GM12878 (cell line): Measurements from ENCODE around the gene CCND2. TPM values are rescaled to one million over a fixed set of nuclear protein-coding genes. Genes with fewer than 3 reads are reported as not detected.
A peak's percentile ranks its signal among the peaks of the same experiment; 100 is the strongest.

Experiments used
- BACH1 ChIP-seq: fragments of 450-650 bp; IDR thresholded peaks from 2 replicates; pipeline ENCODE4 v1.6.1; 2017; ENCODE audit warnings: mild to moderate bottlenecking, borderline replicate concordance
- BRCA1 ChIP-seq: IDR thresholded peaks from 2 replicates; pipeline ENCODE4 v1.6.1; 2011; ENCODE audit warnings: low read depth, low read length, improper control_type of control experiment
- CBX5 ChIP-seq: sonication (generic); IDR thresholded peaks from 2 replicates; pipeline ENCODE4 v1.6.1; 2016; ENCODE audit warnings: low read depth, moderate library complexity, mild to moderate bottlenecking, inconsistent platforms
- CHD2 ChIP-seq: IDR thresholded peaks from 2 replicates; pipeline ENCODE4 v1.6.1; 2011; ENCODE audit warnings: low read depth, low read length, improper control_type of control experiment, borderline replicate concordance
- DPF2 ChIP-seq: fragments of 450-650 bp; IDR thresholded peaks from 2 replicates; pipeline ENCODE4 v1.6.1; 2017; ENCODE audit warnings: mild to moderate bottlenecking
- HCFC1 ChIP-seq: fragments of 150-350 bp; IDR thresholded peaks from 2 replicates; pipeline ENCODE4 v1.6.1; 2014; ENCODE audit warnings: low read length
- KDM1A ChIP-seq: fragments of 200-600 bp; sonication (generic); IDR thresholded peaks from 2 replicates; pipeline ENCODE4 v1.6.1; 2016; ENCODE audit warnings: borderline replicate concordance
- MTA3 ChIP-seq: IDR thresholded peaks from 2 replicates; pipeline ENCODE4 v1.6.1; 2012; ENCODE audit warnings: low read length, inconsistent platforms, borderline replicate concordance
- MXI1 ChIP-seq: fragments of 150-350 bp; IDR thresholded peaks from 2 replicates; pipeline ENCODE4 v1.6.1; 2011; ENCODE audit warnings: low read depth, mild to moderate bottlenecking, inconsistent platforms, low read length, improper control_type of control experiment
- MYB ChIP-seq: fragments of 150-350 bp; IDR thresholded peaks from 2 replicates; pipeline ENCODE4 v1.6.1; 2014; ENCODE audit warnings: mild to moderate bottlenecking, low read depth, low read length, borderline replicate concordance
- NFIC ChIP-seq: IDR thresholded peaks from 2 replicates; pipeline ENCODE4 v1.6.1; 2012; ENCODE audit warnings: low read depth, mild to moderate bottlenecking, inconsistent platforms, low read length, moderate library complexity
- NFYA ChIP-seq: IDR thresholded peaks from 2 replicates; pipeline ENCODE4 v1.6.1; 2011; ENCODE audit warnings: low read depth, mild to moderate bottlenecking, low read length, improper control_type of control experiment, borderline replicate concordance
- NR2C1 ChIP-seq: fragments of 450-650 bp; IDR thresholded peaks from 2 replicates; pipeline ENCODE4 v1.6.1; 2017; ENCODE audit warnings: antibody characterized with exemption, mild to moderate bottlenecking, moderate library complexity
- RAD51 ChIP-seq: fragments of 450-650 bp; IDR thresholded peaks from 2 replicates; pipeline ENCODE4 v1.6.1; 2016; ENCODE audit warnings: moderate library complexity, mild to moderate bottlenecking, inconsistent platforms
- SMARCA5 ChIP-seq: fragments of 450-650 bp; IDR thresholded peaks from 2 replicates; pipeline ENCODE4 v1.6.1; 2017; ENCODE audit warnings: mild to moderate bottlenecking
- SUPT20H ChIP-seq: IDR thresholded peaks from 2 replicates; pipeline ENCODE4 v1.6.1; 2011; ENCODE audit warnings: low read depth, mild to moderate bottlenecking, low read length, moderate library complexity, borderline replicate concordance; ENCODE audit not compliant: control insufficient read depth
- ZNF207 ChIP-seq: fragments of 450-650 bp; IDR thresholded peaks from 2 replicates; pipeline ENCODE4 v1.6.1; 2014; ENCODE audit warnings: antibody characterized with exemption, mild to moderate bottlenecking, borderline replicate concordance
- ZNF24 ChIP-seq: fragments of 450-650 bp; IDR thresholded peaks from 2 replicates; pipeline ENCODE4 v1.6.1; 2017; ENCODE audit warnings: antibody characterized with exemption, mild to moderate bottlenecking
- polyA plus RNA-seq, 11 experiments: library from polyadenylated mRNA; depleted of rRNA in 4 of 11; unstranded in 6 of 11; stranded (reverse) in 5 of 11; fragments of >200 nt; fragmentation: Nextera tagmentation in 4 of 11; fragmentation: Illumina TruSeq in 1 of 11; extraction: Ambion mirVana in 4 of 11; extraction: Trizol in 1 of 11; gene quantifications; 1 replicate in 1 of 11; 2 replicates in 10 of 11; pipeline versions ENCODE4 v1.2.1 to v1.2.3, GENCODE V29; 2011 to 2016; ENCODE audit warnings: inconsistent platforms in 2 of 11, missing spikeins in 2 of 11, low read depth in 1 of 11
- total RNA-seq, 4 experiments: library from RNA; depleted of rRNA in 3 of 4; stranded (reverse); fragments of >200 nt in 3 of 4; fragmentation: Illumina TruSeq in 1 of 4; extraction: Trizol in 1 of 4; gene quantifications; 2 replicates each; pipeline versions ENCODE4 v1.2.1 to v1.2.3, GENCODE V29; 2013 to 2021
- TF ChIP-seq, protein P1 (sequence below): IDR thresholded peaks from 2 replicates; pipeline ENCODE4 v1.6.1; 2011; ENCODE audit warnings: borderline replicate concordance, low read depth, mild to moderate bottlenecking, moderate library complexity, low read length; ENCODE audit not compliant: insufficient read depth, poor library complexity, severe bottlenecking
- TF ChIP-seq, protein P2 (sequence below): fragments of 450-650 bp; IDR thresholded peaks from 2 replicates; pipeline ENCODE4 v1.6.1; 2017; ENCODE audit warnings: borderline replicate concordance
- TF ChIP-seq, protein P3 (sequence below): fragments of 450-650 bp; formaldehyde crosslinking; IDR thresholded peaks from 2 replicates; pipeline ENCODE4 v1.4.0; 2020; ENCODE audit warnings: mild to moderate bottlenecking, moderate library complexity
- TF ChIP-seq, protein P4 (sequence below): fragments of 450-650 bp; IDR thresholded peaks from 2 replicates; pipeline ENCODE4 v1.6.1; 2014; ENCODE audit warnings: mild to moderate bottlenecking

CCND2 gene
- total and polyA plus RNA-seq, 10 of the 15 experiments (the other 5 are each of a cell fraction or from before 2014, with no cell fraction given) = 30.1 to 263 (median 152) TPM

DNA sequence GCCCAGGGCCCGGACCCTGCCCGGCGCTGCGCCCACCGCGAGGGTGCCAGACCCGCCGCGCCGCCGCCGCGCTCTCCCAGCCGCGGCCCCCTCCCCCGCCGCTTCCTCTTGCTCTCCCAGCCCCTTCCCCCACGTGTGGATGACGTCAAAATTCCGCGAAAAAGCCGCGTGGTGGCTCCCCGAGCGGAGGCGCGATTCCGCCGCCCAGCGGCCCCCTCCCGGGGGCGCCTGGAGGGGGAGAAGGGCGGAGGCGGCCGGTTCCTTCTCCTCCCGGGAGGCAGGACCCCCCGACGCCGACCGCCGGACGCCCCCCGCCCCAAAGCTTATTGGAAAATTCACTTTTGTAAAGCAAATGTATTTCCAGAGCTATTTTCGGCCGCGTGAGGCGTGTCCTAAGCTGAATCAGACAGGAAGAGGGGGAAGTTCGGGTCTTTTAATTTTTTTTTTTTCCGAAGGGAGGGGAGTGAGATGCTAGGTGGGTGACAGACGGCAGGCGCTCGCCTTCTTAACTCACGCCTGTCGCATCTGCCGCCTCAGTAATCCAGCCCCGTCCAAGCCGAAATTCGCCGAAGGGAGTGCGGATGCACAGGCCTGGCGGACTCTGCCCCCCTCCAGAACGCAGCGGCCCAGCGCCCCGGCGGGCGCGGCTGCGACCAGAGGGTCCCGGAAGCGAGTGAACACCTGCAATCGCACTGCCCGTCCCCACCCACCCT, 4.1 kb upstream of the CCND2 start (continued):
- TF ChIP-seq, protein P1, sequence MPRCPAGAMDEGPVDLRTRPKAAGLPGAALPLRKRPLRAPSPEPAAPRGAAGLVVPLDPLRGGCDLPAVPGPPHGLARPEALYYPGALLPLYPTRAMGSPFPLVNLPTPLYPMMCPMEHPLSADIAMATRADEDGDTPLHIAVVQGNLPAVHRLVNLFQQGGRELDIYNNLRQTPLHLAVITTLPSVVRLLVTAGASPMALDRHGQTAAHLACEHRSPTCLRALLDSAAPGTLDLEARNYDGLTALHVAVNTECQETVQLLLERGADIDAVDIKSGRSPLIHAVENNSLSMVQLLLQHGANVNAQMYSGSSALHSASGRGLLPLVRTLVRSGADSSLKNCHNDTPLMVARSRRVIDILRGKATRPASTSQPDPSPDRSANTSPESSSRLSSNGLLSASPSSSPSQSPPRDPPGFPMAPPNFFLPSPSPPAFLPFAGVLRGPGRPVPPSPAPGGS = no peak
- TF ChIP-seq SMARCA5 (no peak), DPF2 (peak; percentile 81; the same call in 1 of the 2 replicates), BACH1 (0 out of 2 replicates have a peak, but pooled peaks have one; percentile 45), MYB (no peak), NR2C1 (no peak), ZNF207 (peak; percentile 57; the same call in 1 of the 2 replicates), BRCA1 (no peak), RAD51 (peak; percentile 18; the same call in 1 of the 2 replicates), KDM1A (no peak), NFIC (no peak), CHD2 (peak; percentile 85), HCFC1 (no peak), NFYA (no peak), SUPT20H (no peak), MXI1 (peak; percentile 92), CBX5 (peak; percentile 30; the same call in 1 of the 2 replicates), ZNF24 (no peak; the same call in 1 of the 2 replicates), MTA3 (no peak)
- TF ChIP-seq, protein P2, sequence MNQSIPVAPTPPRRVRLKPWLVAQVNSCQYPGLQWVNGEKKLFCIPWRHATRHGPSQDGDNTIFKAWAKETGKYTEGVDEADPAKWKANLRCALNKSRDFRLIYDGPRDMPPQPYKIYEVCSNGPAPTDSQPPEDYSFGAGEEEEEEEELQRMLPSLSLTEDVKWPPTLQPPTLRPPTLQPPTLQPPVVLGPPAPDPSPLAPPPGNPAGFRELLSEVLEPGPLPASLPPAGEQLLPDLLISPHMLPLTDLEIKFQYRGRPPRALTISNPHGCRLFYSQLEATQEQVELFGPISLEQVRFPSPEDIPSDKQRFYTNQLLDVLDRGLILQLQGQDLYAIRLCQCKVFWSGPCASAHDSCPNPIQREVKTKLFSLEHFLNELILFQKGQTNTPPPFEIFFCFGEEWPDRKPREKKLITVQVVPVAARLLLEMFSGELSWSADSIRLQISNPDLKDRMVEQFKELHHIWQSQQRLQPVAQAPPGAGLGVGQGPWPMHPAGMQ = no peak
- TF ChIP-seq, protein P3, sequence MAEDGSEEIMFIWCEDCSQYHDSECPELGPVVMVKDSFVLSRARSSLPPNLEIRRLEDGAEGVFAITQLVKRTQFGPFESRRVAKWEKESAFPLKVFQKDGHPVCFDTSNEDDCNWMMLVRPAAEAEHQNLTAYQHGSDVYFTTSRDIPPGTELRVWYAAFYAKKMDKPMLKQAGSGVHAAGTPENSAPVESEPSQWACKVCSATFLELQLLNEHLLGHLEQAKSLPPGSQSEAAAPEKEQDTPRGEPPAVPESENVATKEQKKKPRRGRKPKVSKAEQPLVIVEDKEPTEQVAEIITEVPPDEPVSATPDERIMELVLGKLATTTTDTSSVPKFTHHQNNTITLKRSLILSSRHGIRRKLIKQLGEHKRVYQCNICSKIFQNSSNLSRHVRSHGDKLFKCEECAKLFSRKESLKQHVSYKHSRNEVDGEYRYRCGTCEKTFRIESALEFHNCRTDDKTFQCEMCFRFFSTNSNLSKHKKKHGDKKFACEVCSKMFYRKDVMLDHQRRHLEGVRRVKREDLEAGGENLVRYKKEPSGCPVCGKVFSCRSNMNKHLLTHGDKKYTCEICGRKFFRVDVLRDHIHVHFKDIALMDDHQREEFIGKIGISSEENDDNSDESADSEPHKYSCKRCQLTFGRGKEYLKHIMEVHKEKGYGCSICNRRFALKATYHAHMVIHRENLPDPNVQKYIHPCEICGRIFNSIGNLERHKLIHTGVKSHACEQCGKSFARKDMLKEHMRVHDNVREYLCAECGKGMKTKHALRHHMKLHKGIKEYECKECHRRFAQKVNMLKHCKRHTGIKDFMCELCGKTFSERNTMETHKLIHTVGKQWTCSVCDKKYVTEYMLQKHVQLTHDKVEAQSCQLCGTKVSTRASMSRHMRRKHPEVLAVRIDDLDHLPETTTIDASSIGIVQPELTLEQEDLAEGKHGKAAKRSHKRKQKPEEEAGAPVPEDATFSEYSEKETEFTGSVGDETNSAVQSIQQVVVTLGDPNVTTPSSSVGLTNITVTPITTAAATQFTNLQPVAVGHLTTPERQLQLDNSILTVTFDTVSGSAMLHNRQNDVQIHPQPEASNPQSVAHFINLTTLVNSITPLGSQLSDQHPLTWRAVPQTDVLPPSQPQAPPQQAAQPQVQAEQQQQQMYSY (CRISPR knock-in tag) = no peak
- TF ChIP-seq, protein P4, sequence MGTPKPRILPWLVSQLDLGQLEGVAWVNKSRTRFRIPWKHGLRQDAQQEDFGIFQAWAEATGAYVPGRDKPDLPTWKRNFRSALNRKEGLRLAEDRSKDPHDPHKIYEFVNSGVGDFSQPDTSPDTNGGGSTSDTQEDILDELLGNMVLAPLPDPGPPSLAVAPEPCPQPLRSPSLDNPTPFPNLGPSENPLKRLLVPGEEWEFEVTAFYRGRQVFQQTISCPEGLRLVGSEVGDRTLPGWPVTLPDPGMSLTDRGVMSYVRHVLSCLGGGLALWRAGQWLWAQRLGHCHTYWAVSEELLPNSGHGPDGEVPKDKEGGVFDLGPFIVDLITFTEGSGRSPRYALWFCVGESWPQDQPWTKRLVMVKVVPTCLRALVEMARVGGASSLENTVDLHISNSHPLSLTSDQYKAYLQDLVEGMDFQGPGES = no peak
